Ovary (tissue), 3 donors: ENCODE measurements around the gene SLC4A2.

Experiments
- EP300 ChIP-seq: sonication (generic); formaldehyde crosslinking; IDR thresholded peaks from one replicate; pipeline ENCODE4 v1.6.1; 2017; ENCODE audit warnings: antibody characterized with exemption
- POLR2A ChIP-seq: fragments of 450-650 bp; IDR thresholded peaks from one replicate; pipeline ENCODE4 v1.6.1; 2017; ENCODE audit warnings: antibody characterized with exemption, mild to moderate bottlenecking, moderate library complexity
- TF ChIP-seq, protein P1 (sequence below), 3 donors: fragments of 450-650 bp in 2 of 3; fragments of 200-600 bp in 1 of 3; IDR thresholded peaks; one replicate each; pipeline versions ENCODE4 v1.5.1 to v1.8.0; 2016 to 2022; ENCODE audit warnings: antibody characterized with exemption in 3 of 3, mild to moderate bottlenecking in 1 of 3
- donor health status: DM: no; HTN: no; CAD: no.

DNA sequence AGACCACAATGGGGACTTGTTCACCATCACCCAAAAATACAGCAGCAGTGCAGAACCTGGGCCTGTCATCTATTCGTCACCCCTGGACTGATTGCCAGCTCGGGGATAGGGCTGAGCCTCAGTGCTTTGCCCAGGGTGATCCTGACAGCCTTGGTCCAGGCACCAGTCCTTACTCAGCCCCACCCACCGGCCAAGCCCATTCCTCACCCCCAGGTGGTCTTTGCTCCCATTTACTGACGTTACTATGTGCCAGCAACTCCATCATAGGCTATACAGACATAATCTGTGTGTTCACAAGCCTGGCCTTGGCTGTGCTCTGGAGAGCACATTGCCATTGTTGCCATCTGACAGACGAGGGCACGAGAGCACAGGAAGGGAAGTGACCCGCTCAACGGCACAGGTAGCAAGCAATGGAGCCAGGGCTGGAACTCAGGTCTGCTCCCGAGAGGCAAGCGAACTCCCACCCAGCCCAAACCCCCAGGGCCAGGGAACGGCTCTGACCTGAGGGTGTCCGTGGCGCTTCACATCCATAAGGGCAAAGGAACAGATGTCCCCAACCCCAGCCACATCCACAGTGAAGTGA, 41.9 kb upstream of the SLC4A2 start:
- no peak for TF ChIP-seq POLR2A
- TF ChIP-seq, protein P1, sequence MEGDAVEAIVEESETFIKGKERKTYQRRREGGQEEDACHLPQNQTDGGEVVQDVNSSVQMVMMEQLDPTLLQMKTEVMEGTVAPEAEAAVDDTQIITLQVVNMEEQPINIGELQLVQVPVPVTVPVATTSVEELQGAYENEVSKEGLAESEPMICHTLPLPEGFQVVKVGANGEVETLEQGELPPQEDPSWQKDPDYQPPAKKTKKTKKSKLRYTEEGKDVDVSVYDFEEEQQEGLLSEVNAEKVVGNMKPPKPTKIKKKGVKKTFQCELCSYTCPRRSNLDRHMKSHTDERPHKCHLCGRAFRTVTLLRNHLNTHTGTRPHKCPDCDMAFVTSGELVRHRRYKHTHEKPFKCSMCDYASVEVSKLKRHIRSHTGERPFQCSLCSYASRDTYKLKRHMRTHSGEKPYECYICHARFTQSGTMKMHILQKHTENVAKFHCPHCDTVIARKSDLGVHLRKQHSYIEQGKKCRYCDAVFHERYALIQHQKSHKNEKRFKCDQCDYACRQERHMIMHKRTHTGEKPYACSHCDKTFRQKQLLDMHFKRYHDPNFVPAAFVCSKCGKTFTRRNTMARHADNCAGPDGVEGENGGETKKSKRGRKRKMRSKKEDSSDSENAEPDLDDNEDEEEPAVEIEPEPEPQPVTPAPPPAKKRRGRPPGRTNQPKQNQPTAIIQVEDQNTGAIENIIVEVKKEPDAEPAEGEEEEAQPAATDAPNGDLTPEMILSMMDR (IDR thresholded peaks at IDR 0.05), result no peak
- TF ChIP-seq EP300, result no peak
